ENCODE data around the gene FUCA2.
"Not testable (repeated sequence)": the region's sequence is repeated elsewhere in the genome, so short reads cannot be mapped to it uniquely, and the experiment has no call there.

FUCA2 gene

GRCh38 chr6:143490775-143491174 is 20.7 kb downstream of the FUCA2 start:
- no peak for DNase-seq

GRCh38 chr6:143490244-143490643 is 21.3 kb downstream of the FUCA2 start:
- no peak for DNase-seq

DNA sequence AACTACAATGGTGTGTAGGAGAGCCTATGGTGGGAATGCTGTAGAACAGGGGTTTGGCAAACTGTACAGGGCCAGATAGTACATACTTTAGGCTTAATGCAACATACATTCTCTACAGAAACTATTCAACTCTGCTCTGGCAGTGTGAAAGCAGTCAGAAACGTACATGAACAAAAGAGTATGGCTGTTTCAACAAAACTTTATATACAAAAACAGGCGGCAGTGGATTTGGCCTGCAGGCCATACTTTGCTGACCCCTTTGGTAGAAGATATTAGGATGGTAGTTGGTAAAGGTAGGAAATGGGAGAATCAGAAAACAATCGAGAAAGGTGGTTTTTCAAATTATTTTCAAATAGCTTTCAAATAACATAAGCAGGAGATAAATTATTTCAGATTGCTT is 24.8 kb downstream of the FUCA2 start:
- DNase-seq: no peak

- no peak for DNase-seq
These were observed 25.6 kb downstream of the FUCA2 start for GRCh38 chr6:143485967-143486366.

DNA sequence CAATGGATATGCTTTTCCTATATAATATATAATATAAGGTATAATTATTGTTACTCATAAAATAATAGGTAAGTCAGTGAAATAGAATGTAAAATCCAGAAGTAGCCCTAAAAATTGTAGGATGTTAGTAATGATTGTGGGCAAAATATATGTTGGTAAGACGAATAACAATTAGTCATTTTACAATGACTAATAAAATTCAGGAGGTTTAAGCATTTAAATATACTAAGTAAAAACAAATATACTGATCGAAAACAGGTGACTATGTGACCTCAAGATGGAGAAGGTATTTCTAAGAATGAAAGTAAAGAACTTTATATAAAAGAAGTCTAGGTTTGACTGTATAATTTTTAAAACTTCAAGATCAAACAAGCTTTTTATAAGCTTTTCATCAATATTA is 28.9 kb downstream of the FUCA2 start:
- peak; percentile 27 for DNase-seq

DNA sequence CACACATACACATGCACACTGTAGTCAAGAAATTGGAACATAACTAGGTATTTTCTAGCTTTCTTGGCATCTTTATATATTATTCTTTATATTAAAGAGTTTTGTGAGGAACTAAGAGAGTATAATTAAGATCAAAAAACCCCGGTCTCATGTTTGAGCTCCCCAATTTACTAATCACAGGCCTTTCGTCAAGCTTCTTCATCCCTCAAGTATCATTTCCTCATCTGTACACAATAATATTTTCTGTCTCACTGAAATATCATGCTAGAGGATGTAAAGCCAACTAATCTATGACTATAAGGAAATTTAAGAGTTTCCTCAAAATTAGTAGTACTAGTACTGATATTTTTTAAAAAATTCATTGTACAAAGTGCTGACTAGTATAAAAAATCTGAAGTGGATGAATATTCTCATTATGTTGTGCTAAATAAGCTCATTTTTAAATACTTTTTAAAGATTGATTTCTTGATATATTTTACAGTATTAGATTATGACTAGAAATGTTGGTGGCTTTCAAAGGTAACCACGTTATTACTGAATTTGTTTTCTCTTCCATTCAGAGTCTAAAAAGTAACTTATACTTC is 32.9 kb downstream of the FUCA2 start:
- no peak for DNase-seq

- DNase-seq: no peak
These were observed 35.0 kb downstream of the FUCA2 start for GRCh38 chr6:143476545-143476944.

- no peak for DNase-seq
These were observed 39.7 kb downstream of the FUCA2 start for GRCh38 chr6:143471822-143472221.

GRCh38 chr6:143468823-143469222 is 42.7 kb downstream of the FUCA2 start:
- DNase-seq: not testable (repeated sequence)

DNA sequence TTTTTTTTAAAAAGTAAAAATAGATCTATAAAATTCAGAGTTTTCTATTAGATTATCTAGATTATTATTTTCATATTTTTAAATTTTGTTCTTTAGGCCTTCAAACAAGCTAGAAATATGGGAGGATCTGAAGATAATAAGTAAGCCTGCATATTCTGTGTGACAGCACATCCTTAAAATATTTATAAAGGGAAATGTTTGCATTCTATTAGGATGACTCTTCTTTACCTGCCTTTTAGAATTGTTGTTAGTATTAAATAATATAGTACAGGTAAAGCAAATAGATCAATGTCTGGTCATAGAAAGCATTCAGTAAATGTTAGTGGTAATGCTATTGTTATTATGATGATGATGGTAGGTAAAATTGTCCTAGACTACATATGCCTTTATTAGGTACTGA is 43.5 kb downstream of the FUCA2 start:
- DNase-seq: no peak

- no peak for DNase-seq
These were observed 46.0 kb downstream of the FUCA2 start for GRCh38 chr6:143465546-143465945.

DNA sequence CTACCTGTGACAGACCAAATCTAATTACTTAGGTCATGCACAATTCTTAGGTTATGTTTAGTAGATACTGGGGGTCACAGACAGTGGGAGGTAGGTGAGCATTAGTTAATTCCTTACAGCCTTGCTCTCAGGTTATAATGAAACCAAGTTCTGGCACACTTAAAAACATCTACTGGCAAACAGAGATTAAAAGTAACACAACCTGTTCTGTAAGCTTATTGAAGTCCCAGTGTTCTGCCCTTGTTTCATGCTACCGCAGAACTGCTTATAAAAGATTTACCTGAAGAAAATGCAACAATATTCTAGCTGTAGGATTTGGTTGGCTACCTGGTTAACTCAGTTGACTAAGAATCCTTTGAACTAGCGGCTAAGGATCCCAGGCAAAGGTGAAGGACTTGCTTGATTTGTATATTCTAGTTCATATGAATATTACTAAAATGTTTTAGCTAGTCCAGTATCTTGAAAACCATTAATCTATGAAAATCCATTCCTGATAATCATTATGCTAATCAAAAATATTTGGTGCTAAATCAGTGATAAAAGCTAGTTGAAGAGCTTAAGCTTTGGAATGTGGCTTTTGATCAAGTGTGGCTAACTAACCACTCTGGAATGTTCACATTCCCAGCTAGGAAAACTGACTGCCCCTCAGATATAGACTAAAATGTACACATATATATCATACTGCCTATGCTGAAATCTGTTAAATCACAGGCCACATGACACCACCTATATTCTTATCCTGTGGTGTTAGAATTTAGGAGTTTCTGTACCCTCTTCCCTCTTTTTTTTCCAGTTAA is 53.8 kb downstream of the FUCA2 start:
- peak; percentile 62 for DNase-seq

- DNase-seq: peak; percentile 6
These were observed 60.0 kb downstream of the FUCA2 start for GRCh38 chr6:143451531-143451930.

DNA sequence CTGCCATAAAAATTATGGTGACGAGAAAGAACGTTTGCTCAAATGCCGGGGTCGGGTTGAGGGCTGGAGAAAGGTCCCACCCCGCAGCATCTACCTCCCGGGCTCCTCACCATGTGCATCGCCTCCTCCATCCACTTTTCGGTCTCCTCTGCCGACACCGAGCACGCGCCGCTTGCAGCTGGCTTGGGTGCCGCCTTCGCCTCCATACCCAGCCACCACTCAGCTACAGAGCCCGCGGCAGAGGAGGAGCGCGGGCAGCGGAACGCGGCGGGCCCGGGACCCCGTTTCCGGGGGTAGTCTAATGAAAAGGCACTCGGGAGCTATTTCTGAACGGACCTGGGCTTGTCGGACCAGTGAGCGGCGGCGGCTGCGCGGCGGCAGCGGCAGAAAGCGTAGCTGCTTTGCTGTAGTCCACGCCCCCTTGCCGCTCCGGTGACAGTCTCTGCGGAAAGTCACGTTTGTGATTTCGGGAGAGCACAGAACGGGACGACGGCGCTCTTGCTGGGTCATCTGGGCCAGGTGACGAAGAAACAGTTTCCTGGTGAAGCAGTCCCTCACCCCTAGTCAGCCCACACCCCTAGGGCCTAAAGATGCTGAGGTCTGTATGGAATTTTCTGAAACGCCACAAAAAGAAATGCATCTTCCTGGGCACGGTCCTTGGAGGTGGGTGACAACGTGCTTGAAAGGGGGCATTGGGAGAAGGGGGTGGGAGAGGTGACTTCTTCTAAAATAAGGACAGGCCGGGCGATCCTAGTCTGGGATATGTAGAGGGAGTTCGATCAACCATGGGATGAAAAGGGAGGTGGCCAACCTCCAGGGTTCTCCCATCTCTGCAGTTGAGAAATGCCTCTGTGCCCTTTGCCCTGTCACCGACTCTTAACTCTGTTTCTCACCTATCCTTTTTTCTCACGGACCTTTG is 60.8 kb downstream of the FUCA2 start, which contains the start of the genes ADAT2 and PEX3:
TSS of gene ADAT2 (minus strand) at position 243 of the 919 bp plus-strand sequence. CDS start at position 206, 37 bp downstream.
TSS of gene PEX3 (plus strand) at position 353 of the 919 bp plus-strand sequence. CDS start at position 591, 238 bp downstream.
- DNase-seq: peak; percentile 94

- peak; percentile 40 for DNase-seq
These were observed 61.6 kb downstream of the FUCA2 start for GRCh38 chr6:143449714-143450452.

DNA sequence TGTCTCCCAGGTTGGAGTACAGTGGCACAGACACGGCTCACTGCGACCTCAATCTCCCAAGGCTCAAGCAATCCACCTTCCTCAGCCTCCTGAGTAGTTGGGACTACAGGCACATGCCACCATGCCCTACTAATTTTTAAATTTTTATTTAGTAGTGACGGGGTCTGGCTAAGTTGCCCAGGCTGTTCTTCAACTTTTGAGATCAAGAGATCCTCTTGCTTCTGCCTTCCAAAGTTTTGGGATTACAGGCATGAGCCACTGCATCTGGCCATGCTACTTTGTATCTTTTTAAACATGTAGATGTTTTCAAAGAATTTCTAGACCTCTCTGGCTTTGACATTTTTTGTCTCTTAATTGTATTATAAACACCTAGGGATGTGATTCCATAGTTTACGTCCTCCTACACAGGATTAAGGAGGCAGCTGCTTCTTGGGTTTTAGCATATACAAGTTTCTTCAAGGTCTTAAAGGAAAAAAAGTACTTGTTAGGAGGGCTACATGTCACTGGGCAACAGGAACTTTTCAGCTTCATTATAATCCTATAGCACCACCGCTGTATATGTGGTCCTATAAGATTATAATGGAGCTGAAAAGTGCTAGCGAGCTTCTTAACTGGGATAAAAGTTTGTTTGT is 62.3 kb downstream of the FUCA2 start:
- DNase-seq: no peak

GRCh38 chr6:143447865-143448264 is 63.7 kb downstream of the FUCA2 start:
- DNase-seq: not testable (repeated sequence)

Data from fibroblast of skin of right biceps (primary cell).